Anterior cingulate cortex (tissue), 58 donors: ENCODE results near the gene ZDHHC14.

Experiments used
- DNase-seq, 58 donors: peaks; one replicate each; lab custom pipeline; 2025; lab: John Stamatoyannopoulos, UW

Gene ZDHHC14

DNA sequence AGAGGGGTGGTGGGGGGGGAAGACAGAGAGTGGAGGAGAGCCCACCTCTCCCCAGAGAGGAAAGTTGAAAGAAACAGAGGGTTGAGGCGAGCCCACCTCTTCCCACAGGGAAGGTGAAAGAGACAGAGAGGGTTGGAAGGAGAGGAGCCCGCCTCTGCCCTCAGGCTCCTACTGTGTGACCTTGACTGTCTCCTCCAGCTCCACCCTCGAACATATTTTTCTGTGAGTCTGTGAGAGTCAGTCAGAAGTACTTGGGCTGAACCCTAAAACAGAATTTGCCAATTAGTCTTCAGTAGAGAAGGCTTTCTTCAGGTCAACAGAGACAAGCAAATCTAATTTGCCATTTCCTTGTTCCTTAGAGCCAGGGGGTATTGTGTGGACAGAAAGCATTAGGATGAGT lies 288.3 kb downstream of the ZDHHC14 start:
- DNase-seq, result no peak

GRCh38 chr6:157669747-157670216 lies 288.8 kb downstream of the ZDHHC14 start:
- DNase-seq, result peak in 51 of 58 donors; percentile 8 to 71 (median 41)

GRCh38 chr6:157670466-157671186 lies 289.6 kb downstream of the ZDHHC14 start:
- no peak for DNase-seq

DNA sequence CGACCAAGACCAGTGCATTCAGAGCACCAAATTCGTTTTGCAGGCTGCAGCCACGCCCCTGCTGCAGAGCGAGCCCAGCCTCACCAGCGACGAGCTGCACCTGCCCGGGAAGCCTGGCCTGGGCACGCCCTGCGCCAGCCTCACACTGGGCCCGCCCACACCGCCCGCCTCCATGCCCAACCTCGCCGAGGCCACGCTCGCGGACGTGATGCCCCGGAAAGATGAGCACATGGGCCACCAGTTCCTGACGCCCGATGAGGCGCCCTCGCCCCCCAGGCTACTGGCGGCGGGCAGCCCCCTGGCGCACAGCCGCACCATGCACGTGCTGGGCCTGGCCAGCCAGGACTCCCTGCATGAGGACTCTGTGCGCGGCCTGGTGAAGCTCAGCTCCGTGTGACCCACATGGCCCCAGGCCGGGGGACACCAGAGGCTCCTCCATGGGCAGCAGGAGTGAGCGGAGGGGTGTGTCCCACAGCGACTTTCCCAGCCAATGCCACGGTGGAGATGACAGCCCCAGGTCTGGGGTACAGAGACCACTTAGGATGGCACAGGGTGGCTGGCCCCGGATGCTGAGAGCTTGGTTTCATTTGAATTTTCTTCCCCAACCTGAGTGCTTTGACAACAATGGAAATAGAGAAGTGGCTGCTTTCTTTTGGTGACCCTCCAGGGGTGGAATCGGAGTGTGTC lies 291.9 kb downstream of the ZDHHC14 start:
- DNase-seq, result no peak

DNA sequence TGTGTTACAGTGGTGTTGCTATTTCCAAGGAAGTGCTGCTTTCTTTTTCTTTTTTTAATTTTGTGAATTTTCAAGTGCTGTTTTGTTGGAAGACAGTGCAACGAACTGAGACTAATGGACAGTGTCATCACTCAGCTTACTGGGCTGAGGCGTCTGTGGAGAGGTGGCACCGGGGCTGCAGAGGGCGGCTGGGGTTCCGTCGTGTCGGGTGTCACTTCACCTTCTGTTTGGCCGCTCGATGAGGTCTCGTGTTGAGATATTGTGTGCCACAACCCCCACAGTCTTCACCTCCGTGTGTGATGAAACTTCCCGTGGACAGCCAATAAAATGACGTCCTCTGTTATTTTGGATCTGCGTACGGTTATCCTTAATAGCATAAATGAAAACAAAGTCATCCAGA lies 292.6 kb downstream of the ZDHHC14 start:
- DNase-seq, result no peak

DNA sequence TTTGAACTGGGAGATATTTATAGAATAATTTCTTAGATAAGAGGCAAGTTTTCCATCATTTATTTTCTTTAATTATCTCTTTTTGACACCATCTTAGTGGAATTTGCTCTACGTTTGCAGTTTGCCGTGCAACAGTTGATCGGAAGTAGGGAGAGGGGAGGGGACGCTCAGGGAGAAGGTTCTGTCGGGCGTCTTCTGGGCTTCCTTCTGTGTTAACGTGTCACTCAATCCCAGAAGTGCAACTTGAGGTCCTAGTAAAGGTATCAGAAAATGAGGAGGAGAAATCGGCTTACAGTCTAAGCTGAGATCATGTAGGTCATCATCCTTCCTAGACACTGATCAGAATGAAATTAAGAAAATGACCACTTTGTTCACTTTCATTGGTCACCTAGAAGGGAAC lies 293.1 kb downstream of the ZDHHC14 start:
- no peak for DNase-seq

GRCh38 chr6:157675831-157676230 lies 294.8 kb downstream of the ZDHHC14 start:
- DNase-seq, result no peak

DNA sequence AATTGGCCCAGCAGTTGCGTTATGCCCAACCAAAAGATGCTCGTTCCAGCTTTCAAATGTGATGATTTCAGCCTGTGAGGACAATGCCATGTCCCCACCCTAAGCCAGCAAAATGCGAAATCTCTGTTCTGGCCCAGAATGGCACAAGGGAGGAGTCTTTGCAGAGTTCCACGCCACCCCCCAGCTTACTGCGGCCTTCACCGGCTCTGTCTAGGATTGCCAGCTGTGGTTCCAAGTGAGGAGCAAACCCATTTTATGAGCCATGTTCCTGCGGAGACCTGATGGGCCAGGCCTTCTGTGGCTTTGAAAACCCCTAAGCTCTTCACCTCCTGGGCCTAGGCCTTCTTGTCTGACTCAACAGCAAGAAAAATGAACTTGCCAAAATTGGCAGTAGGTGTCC lies 295.3 kb downstream of the ZDHHC14 start:
- no peak for DNase-seq

DNA sequence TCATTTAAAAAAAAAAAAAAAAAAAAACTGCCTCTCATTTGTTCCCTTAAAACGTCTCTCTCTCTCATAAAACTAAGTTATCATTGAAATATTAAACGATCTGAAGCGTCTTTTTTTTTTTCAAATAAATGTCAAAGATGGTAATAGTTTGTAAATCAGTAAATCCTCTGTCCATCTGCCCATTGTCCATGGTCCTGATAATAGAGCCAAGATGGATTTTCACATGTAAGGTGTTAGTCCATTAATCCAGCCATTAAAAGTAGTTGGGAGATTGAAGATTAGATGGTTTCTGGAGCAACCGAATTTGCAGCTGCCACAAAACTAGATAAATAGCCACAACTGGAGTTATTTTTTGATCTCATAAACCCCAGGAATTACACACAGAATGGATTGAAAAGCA lies 296.2 kb downstream of the ZDHHC14 start:
- DNase-seq, result no peak

DNA sequence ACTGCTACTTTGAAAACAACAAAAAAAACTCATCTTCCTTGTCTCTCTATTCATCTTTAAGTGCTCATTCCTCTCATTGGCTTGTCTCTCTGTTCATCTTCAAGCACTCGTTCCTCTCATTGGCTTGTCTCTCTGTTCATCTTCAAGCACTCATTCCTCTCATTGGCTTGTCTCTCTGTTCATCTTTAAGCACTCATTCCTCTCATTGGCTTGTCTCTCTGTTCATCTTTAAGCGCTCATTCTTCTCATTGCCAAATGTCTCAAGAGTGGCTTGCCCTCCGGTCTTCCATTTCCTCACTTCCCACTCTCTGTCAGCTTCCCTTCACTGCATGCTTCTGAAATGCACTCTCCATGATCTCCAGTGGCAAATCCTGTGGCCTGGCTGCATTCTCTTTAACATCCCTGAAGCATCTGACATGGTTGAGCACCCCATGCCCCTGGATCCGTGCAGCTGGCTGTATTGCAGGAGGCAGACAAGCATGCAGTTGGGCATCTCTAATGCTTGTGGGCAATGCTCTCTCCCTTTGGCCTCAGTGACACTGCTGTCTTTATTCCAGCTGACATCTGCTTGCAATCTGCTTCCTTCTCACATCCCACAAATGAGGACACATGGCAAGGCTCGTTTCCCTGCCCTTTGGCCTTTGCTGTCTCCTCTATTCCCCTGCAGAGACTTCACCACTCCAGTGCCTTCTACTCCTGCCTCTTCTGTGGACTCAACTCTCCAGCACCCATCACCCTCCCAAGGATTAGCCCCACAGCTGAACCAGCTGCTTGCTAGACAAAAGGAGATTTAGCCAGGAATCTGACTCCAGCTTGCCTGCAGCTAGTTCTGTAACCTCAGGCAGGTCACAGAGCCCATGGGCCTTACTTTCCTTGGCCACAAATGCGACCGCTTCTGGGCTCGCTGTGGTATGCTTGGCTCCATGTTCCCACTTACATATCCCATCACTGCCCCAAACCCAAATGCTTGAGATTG lies 298.9 kb downstream of the ZDHHC14 start:
- DNase-seq, result no peak

DNA sequence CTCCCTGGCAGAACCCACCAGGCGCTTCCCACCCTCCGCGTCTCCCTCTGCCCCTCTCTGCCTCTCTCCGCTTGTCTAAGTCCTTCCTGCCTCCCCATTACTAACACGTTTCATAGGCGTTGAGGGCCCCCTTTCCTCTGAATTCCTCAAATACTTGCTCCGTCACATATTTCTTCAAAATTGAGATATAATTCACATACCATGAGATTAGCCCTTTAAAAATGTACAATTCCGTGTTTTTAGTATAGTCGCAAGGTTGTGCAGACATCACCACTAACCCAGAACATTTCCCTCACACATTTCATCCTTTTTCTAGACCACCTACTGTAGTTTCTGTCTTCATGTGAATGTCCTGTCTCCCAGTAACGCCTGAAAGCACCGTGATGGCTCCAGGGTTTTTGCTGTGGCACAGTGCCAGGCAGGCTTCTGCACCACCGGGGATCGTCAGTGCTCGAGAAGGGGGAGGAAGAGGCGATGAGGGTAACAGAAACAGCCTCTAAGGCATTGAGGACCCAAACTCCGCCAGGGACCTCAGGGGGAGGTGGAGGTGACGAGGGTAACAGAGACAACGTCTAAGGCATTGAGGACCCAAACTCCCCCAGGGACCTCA lies 300.2 kb downstream of the ZDHHC14 start:
- DNase-seq, result no peak

DNA sequence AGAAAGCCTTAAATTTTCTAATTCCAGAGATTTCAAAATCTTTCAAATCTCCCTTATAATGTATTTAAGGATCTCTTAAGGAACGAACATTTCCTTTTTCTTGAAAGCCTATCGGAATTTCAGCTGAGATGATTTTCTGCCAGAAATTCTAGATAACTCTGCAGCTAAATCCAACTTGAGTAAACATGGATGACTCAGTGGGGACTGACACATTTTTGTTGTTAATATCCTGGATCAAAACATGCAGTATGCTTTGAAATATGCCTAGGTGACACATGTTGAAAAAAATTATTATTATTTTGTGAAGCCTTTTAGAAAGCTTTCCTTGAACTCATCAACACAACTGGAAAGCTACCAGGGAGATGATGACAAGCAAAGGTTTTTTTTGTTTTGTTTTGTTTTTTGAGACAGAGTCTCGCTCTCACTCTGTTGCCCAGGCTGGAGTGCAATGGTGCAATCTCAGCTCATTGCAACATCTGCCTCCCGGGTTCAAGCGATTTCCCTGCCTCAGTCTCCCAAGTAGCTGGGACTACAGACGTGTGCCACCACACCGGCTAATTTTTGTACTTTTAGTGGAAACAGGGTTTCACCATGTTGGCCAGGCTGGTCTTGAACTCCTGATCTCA lies 302.0 kb downstream of the ZDHHC14 start:
- DNase-seq, result no peak

GRCh38 chr6:157683707-157684106 lies 302.7 kb downstream of the ZDHHC14 start:
- no peak for DNase-seq

GRCh38 chr6:157684620-157685299 lies 303.8 kb downstream of the ZDHHC14 start:
- DNase-seq, result no peak

DNA sequence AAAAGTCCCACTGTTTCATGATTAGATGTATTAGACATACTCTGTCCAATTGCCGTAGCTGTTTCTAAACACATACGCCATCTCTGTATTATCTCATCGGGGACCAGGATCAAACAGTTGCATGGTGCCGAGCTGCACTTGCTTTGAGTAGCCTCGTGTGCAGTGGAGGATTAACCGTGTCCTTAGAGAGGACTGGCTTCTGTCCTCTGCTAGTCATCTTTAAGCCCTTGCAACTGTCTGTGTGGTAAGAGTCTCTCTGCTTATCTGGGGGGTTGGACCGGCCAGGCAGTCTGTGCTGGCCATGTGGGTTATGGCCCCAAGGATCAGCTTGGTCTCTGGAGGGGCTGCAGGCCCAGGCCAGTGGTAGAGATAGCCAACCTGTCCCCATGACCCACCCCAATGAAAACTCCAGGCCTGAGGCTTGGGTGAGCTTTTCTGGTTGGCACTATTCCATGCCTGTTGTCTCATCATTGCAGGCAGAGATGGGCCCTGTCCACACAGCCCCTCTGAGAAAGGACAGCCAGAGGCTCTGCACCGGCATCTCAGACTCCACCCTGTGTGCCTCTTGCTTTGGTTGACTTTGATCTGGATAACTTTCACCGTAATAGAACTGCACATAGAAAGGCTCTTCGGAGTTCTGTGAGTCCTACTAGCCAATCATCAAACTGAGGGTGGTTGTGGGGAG lies 304.7 kb downstream of the ZDHHC14 start:
- no peak for DNase-seq

GRCh38 chr6:157688275-157688959 lies 307.4 kb downstream of the ZDHHC14 start:
- DNase-seq, result no peak

- DNase-seq, result no peak
Observed at GRCh38 chr6:157688960-157689599, 308.1 kb downstream of the ZDHHC14 start.

- no peak for DNase-seq
Observed at GRCh38 chr6:157689875-157690274, 308.9 kb downstream of the ZDHHC14 start.
